Stomach smooth muscle (tissue), 2 donors: Measurements from ENCODE around the gene SLC39A3.

Experiments used
- H3K27ac ChIP-seq: one replicate; pipeline ENCODE4 v1.7.0; 2013; ENCODE audit warnings: mild to moderate bottlenecking, low read length, inconsistent platforms
- H3K27me3 ChIP-seq, 2 donors: one replicate each; pipeline ENCODE4 v1.7.0; 2013; ENCODE audit warnings: low read length in 2 of 2; ENCODE audit not compliant: insufficient read depth in 2 of 2, control insufficient read depth in 1 of 2
- H3K36me3 ChIP-seq, 2 donors: one replicate each; pipeline ENCODE4 v1.7.0; 2013; ENCODE audit warnings: low read length in 2 of 2; ENCODE audit not compliant: control insufficient read depth in 2 of 2, insufficient read depth in 2 of 2
- H3K4me1 ChIP-seq: one replicate; pipeline ENCODE4 v1.7.0; 2013; ENCODE audit warnings: low read length; ENCODE audit not compliant: control insufficient read depth, insufficient read depth
- H3K4me3 ChIP-seq, 2 donors: one replicate each; pipeline ENCODE4 v1.7.0; 2013; ENCODE audit warnings: low read length in 2 of 2
- H3K9ac ChIP-seq, 2 donors: one replicate each; pipeline ENCODE4 v1.7.0; 2013; ENCODE audit warnings: low read length in 2 of 2, mild to moderate bottlenecking in 1 of 2
- H3K9me3 ChIP-seq, 2 donors: one replicate each; pipeline ENCODE4 v1.7.0; 2013; ENCODE audit warnings: low read length in 2 of 2; ENCODE audit not compliant: control insufficient read depth in 2 of 2
- donor health status: healthy.
- donor health status: Pancreatic carcinoma.

SLC39A3 gene

DNA sequence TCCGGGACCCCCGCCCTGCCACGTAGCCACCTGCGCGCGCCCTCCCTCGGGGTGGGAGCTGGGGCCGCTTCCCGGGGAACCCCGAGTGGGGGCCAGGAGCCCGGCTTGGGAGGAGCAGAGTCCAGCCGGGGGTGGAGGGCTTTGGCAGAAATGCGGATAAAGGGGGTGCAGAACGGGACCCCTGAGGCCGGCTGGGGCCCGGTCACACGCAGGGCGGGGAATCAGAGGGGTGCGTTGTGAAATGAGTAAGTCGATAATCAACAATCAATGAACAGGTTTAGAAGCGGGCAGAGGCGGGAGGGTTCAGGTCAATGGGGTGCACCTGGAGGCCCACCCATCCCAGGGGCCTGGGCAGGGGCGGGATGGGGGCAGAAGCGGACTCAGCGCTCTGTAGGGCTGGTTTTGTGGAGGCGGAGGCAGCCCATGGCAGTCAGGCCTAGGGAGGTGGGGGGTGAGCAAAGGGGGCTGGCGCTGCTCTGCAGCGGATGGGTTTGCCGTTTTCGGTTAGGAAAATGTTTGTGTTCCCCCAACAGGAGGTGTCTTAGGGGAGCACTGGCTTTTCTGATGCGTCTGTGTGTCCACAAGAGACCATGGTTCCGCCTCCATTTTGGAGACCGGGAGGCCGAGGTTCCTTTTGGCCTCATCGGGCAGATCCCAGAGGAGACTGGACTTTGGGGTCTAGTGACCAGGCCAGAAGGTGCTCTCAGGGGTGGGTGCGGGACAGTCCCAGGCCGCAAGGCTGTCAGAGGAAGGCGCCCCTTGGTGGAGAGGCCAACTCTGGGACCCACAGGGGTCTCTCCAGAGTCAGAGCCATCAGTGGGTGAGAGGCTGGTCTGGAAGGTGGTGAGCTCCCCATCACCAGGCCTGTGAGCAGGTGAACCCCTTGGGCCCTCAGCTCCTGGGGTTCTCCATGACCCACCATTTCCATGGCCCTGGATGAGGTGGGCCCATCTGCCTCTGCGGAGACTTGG, 18.0 kb downstream of the SLC39A3 start:
- Histone ChIP-seq H3K36me3 (no peaks in the 10 kb centered on the region), H3K27ac (no peak overlapping the region), H3K27me3 (peaks cover 22 to 30% of the 10 kb centered on the region in 2 donors), H3K9me3 (no peaks in the 10 kb centered on the region), H3K9ac (no peak overlapping the region), H3K4me1 (peaks cover 29% of the 10 kb centered on the region), H3K4me3 (peak overlapping the region in 1 of 2 donors; percentile 47)

DNA sequence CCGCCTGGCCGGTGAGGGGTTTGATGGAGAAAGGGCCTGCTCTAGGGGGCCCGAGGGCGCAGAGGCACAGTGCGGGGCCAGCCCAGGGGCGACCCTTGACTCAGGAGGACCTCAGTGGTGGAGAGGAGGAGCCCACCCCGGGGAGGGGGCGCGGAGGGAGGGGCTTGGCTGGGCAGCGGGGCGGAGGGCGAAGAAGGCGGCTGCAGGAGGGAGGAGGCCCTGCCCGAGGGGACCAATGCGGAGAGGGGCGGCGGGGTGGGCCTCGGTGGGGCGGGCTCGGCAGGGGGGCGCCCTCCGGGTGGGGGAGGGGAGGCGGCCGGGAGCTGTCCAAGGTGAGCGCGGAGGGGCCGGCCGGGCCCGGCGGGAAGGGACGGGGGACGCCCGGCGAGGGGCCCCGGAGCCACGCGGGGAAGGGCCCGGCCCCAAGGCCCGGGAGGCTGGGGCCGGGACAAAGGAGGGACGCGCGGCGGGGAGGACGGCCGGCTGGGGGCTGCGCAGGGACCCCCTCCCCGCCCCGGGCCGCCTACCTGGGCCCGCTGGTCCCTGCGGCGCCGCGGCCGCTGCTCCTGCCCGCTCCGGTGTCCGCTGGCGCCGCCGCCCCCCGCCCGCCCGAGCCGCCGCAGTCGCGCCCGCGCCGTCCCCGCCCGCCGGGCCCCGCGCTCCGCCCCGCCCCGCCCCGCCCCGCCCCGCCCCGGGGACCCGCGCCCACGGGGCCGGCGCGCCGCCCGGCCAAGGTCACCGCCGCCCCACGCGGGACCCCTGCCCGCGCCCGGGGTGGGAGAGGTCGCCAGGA, 18.8 kb downstream of the SLC39A3 start, which contains the start of gene DIRAS1:
Gene DIRAS1 (minus strand): TSS at position 596 of the 793 bp plus-strand sequence. CDS start 3,566 bp downstream, outside the sequence.
- peaks cover 15 to 24% of the 10 kb centered on the region in 2 donors for H3K27me3 ChIP-seq

DNA sequence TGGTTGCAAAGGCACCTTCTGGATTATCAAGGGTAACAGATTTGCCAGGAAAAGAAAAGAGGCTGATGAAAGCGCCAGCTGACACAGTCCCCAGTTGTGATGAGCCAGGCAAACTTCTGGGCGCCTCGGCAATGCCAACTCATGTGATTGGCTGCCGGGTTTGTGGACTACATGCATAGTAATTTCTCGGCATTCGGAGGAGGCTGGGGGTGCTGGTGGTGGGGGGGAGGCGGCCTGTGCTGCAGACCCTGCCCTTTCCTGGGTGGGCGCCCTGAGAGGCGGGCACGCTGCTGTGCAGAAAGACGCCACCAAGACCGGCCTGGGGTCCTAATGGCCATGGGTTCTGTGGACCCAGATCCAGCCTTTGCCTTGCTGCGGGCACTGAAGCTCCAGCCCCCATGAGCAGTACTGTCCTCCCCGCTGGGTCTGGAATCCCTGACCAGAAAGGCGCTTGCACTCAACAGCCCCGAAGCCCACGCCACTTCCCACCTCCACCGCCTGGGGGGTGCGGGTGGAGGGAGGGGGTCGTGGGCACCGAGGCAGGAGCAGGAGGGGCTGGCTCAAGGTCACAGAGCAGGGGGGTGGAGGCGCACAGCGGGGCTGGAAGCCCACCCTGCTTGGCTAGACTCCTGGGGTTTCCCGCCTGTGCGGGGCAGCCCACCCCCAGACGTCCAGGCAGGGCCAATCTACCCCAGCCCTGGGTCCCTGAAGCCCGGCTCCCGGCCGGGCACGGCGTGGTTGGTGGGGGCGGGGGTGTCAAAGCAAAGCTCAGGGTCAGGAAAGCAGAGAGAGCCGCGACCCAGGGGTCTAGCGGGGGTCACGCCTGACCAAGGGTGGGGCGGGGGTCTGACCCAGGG, 19.7 kb downstream of the SLC39A3 start:
- Histone ChIP-seq H3K4me3 (peak overlapping the region in 1 of 2 donors; percentile 44), H3K36me3 (no peaks in the 10 kb centered on the region), H3K4me1 (peaks cover 29% of the 10 kb centered on the region), H3K27ac (no peak overlapping the region), H3K27me3 (peaks cover 18 to 23% of the 10 kb centered on the region in 2 donors), H3K9ac (no peak overlapping the region), H3K9me3 (peaks cover 4% of the 10 kb centered on the region in 2 donors)

More for the DNA sequence above, 18.8 kb downstream of the SLC39A3 start, which contains the start of gene DIRAS1:
- Histone ChIP-seq H3K36me3 (no peaks in the 10 kb centered on the region), H3K4me1 (peaks cover 29% of the 10 kb centered on the region), H3K27ac (no peak within 1 kb of the TSS), H3K4me3 (peak within 1 kb of the TSS in 1 of 2 donors; percentile 47), H3K9ac (no peak within 1 kb of the TSS), H3K9me3 (no peaks in the 10 kb centered on the region)

DNA sequence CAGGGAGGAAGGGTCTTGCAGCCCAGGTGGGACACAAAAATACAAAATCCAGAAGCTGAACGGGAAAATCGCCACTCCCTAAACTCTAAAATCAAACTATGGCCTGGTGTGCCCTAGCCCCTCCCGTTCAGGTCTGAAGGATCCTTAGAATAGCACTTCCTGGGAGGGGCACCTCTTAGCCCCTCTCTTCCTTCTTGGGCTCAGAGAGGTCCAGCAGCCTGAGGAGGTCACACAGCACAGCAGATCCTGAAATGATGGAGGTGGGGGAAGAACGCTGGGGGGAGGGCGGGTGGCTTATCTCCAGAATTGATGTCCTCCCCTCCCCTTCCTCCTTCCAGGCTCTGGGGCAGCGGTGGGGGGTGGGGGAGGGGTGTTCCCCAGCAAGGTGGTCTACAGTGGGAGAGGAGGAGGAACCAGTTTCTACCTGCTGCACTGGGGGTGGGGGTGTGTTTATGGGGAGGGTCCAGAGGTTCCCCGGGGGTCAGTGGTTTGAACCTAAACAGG, 20.5 kb downstream of the SLC39A3 start:
- peaks cover 4 to 9% of the 10 kb centered on the region in 2 donors for H3K9me3 ChIP-seq
- H3K4me1 ChIP-seq = peaks cover 29% of the 10 kb centered on the region
- H3K27me3 ChIP-seq = peaks cover 18 to 23% of the 10 kb centered on the region in 2 donors
- H3K9ac ChIP-seq = no peak overlapping the region
- H3K4me3 ChIP-seq = no peak overlapping the region
- no peak overlapping the region for H3K27ac ChIP-seq
- H3K36me3 ChIP-seq = no peaks in the 10 kb centered on the region

GRCh38 chr19:2717638-2718541, 21.9 kb downstream of the SLC39A3 start:
- Histone ChIP-seq H3K27me3 (peaks cover 18 to 20% of the 10 kb centered on the region in 2 donors), H3K36me3 (no peaks in the 10 kb centered on the region), H3K9me3 (peaks cover 4 to 9% of the 10 kb centered on the region in 2 donors), H3K4me1 (peaks cover 19% of the 10 kb centered on the region), H3K9ac (no peak overlapping the region), H3K27ac (no peak overlapping the region), H3K4me3 (no peak overlapping the region)

- Histone ChIP-seq H3K27me3 (peaks cover 12 to 15% of the 10 kb centered on the region in 2 donors), H3K4me3 (no peak overlapping the region), H3K4me1 (peaks cover 11% of the 10 kb centered on the region), H3K9ac (no peak overlapping the region), H3K36me3 (no peaks in the 10 kb centered on the region), H3K9me3 (peaks cover 4 to 9% of the 10 kb centered on the region in 2 donors), H3K27ac (no peak overlapping the region)
Measured at GRCh38 chr19:2716722-2717637, 22.8 kb downstream of the SLC39A3 start.

- Histone ChIP-seq H3K4me3 (no peak overlapping the region), H3K27me3 (peaks cover 9 to 11% of the 10 kb centered on the region in 2 donors), H3K36me3 (no peaks in the 10 kb centered on the region), H3K27ac (no peak overlapping the region), H3K4me1 (peaks cover 8% of the 10 kb centered on the region), H3K9me3 (peaks cover 4 to 9% of the 10 kb centered on the region in 2 donors), H3K9ac (no peak overlapping the region)
Measured at GRCh38 chr19:2716275-2716650, 23.6 kb downstream of the SLC39A3 start.

DNA sequence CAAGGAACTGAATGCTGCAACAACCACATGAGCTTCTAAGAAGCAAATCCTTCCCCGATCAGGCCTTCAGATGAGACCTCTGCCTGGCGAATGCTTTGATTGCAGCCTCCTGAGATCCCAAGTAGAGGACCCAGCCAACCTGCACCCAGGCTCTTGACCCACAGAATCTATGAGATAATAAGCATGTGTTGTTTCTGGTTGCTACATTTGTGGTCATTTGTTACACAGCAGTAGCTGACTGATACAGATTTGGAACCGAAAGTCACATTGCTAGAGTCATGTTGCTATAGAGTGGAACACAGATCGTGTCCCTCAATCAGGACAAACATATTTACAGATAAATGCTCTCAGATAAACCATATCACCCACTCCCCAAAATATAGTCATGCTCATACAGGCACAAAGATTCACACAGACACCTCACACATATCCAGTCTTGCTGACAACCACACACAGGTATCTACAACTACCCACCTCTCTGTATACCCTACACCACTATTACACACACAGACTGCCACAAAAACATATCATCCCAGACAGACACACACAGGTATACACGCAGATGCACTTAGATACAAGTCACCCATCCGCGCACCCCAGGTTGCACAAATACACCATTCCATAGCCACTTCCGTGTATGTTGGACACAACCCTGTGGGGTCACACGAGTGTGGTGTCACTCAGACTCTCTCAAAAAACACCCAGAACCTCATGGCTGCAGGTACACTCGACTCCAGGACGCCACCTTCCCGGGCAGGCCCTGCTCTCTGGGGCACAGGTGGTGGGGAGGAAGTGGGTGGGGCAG, 24.1 kb downstream of the SLC39A3 start:
- no peaks in the 10 kb centered on the region for H3K36me3 ChIP-seq
- H3K4me1 ChIP-seq = peaks cover 8% of the 10 kb centered on the region
- no peak overlapping the region for H3K4me3 ChIP-seq
- H3K27me3 ChIP-seq = peaks cover 7 to 11% of the 10 kb centered on the region in 2 donors
- peaks cover 4 to 9% of the 10 kb centered on the region in 2 donors for H3K9me3 ChIP-seq
- H3K9ac ChIP-seq = no peak overlapping the region
- no peak overlapping the region for H3K27ac ChIP-seq
